MCF 10A (cell line): ENCODE measurements around the gene SLC12A1. TPM values are rescaled to one million over a fixed set of nuclear protein-coding genes. Genes with fewer than 3 reads are reported as not detected.

Source experiments
- BruUV-seq: library from RNA; stranded (reverse); fragments of 400-500 nt; replicated peaks from 2 replicates; lab custom pipeline; 2021; lab: Mats Ljungman, UMichigan
- CTCF ChIA-PET: fragments of 300-600 bp; sonication (Branson Sonifier 250); formaldehyde crosslinking; extraction: SDS; loops from one replicate; lab custom pipeline; 2021; ENCODE audit warnings: antibody characterized with exemption, inconsistent platforms; lab: Yijun Ruan, JAX
- POLR2A ChIA-PET: fragments of 300-600, 350-650 bp; sonication (Branson Sonifier 250); formaldehyde crosslinking; extraction: SDS; loops from one replicate; lab custom pipeline; 2020; ENCODE audit warnings: antibody characterized with exemption, inconsistent platforms; lab: Yijun Ruan, JAX
- DNase-seq: peaks from one replicate; pipeline ENCODE4 v3.0.0-alpha.2; 2018; ENCODE audit not compliant: unreplicated experiment
- H3K27ac Mint-ChIP-seq: one replicate; pipeline ENCODE4 v1.8.0; 2022; ENCODE audit warnings: mild to moderate bottlenecking, low read depth, mixed read lengths; ENCODE audit not compliant: unreplicated experiment
- H3K27me3 Mint-ChIP-seq: one replicate; pipeline ENCODE4 v1.8.0; 2022; ENCODE audit warnings: mixed read lengths; ENCODE audit not compliant: insufficient read depth, unreplicated experiment
- H3K36me3 Mint-ChIP-seq: one replicate; pipeline ENCODE4 v1.8.0; 2022; ENCODE audit warnings: mild to moderate bottlenecking, moderate library complexity, mixed read lengths; ENCODE audit not compliant: insufficient read depth, unreplicated experiment
- H3K4me1 Mint-ChIP-seq: one replicate; pipeline ENCODE4 v1.8.0; 2022; ENCODE audit warnings: mixed read lengths; ENCODE audit not compliant: insufficient read depth, unreplicated experiment
- H3K4me3 Mint-ChIP-seq: one replicate; pipeline ENCODE4 v1.8.0; 2022; ENCODE audit warnings: mild to moderate bottlenecking, moderate library complexity, mixed read lengths; ENCODE audit not compliant: unreplicated experiment
- H3K9me3 Mint-ChIP-seq: one replicate; pipeline ENCODE4 v1.8.0; 2022; ENCODE audit warnings: mixed read lengths; ENCODE audit not compliant: unreplicated experiment
- CTCF ChIP-seq: fragments of 200-600 bp; IDR thresholded peaks from one replicate; pipeline ENCODE4 v1.8.0; 2022; ENCODE audit warnings: antibody characterized with exemption, mild to moderate bottlenecking; ENCODE audit not compliant: unreplicated experiment
- intact Hi-C: fragments of 100-400 bp; cut with micrococcal nuclease; formaldehyde crosslinking; loops from 2 replicates; pipeline ENCODE4 v1.14.1; 2022
- total RNA-seq: library from RNA; stranded (reverse); gene quantifications from 2 replicates; pipeline ENCODE4 v1.2.3, GENCODE V29; 2022

The SLC12A1 gene
- total RNA-seq, 1 experiment from 2014 or later: not detected

GRCh38 chr15:48352474-48353072 is 146.5 kb downstream of the SLC12A1 start:
- H3K27ac Mint-ChIP-seq: no peak overlapping the region
- BruUV-seq: no TSS peak
- POLR2A ChIA-PET: interaction anchor here (0.6 to 1.2 kb wide), 3 partner anchors 16 to 480 kb away, joined by 3 to 4 read pairs (median 3); no protein-coding TSS in a partner anchor

More at GRCh38 chr15:48352474-48353072, 146.5 kb downstream of the SLC12A1 start:
- Mint-ChIP-seq H3K9me3 (no peaks in the 10 kb centered on the region), H3K4me3 (no peak overlapping the region), H3K36me3 (no peaks in the 10 kb centered on the region), H3K4me1 (peaks cover 11% of the 10 kb centered on the region), H3K27me3 (no peaks in the 10 kb centered on the region)
- CTCF ChIA-PET: interaction anchor here (0.5 to 2.7 kb wide), 43 partner anchors 11 to 1159 kb away, joined by 3 to 27 read pairs (median 3); partner anchors contain the start of genes CEP152 and DUT
- peak; percentile 83 for DNase-seq
- intact Hi-C loops: loop anchor here (1.0 to 10.0 kb wide), 5 partner anchors 68 to 1156 kb away; partner anchors contain the start of gene SHC4
- peak; percentile 73 for TF ChIP-seq CTCF

Other genes starting within 250 kb of the SLC12A1 start
- gene SLC24A5, start 85.3 kb upstream of the SLC12A1 start, total RNA-seq: not detected in 2 replicates
- gene MYEF2, start 28.0 kb upstream of the SLC12A1 start, total RNA-seq: 27.6 and 28.4 TPM in 2 replicates
- gene CTXN2, start 14.6 kb upstream of the SLC12A1 start, total RNA-seq: not detected in 2 replicates
- 54.0 and 81.1 TPM in 2 replicates for gene DUT, start 125.1 kb downstream of the SLC12A1 start, total RNA-seq